ENCODE measurements around the gene NDNF. TPM values are rescaled to one million over a fixed set of nuclear protein-coding genes. Genes with fewer than 3 reads are reported as not detected.

The NDNF gene
- total RNA-seq, 6 experiments from 2014 or later: 0.12 to 0.14 TPM; not detected in 4

GRCh38 chr4:121054373-121054772, 18.0 kb downstream of the NDNF start:
- TF ChIP-seq CTCF (IDR thresholded peaks at IDR 0.05): no peak
- peaks cover 3% of the 10 kb centered on the region; the same call in 1 of the 2 replicates for H3K27me3 Mint-ChIP-seq (ENCODE audit: insufficient read depth)
- no peak overlapping the region for H3K4me3 Mint-ChIP-seq
- H3K36me3 Mint-ChIP-seq (ENCODE audit: low read depth): no peaks in the 10 kb centered on the region
- no peaks in the 10 kb centered on the region for H3K9me3 Mint-ChIP-seq
- no peaks in the 10 kb centered on the region for H3K4me1 Mint-ChIP-seq (ENCODE audit: low read depth)
- no peak for DNase-seq
- no peak overlapping the region for H3K27ac Mint-ChIP-seq

GRCh38 chr4:121053601-121054143, 18.7 kb downstream of the NDNF start:
- Mint-ChIP-seq H3K27ac (no peak overlapping the region), H3K9me3 (no peaks in the 10 kb centered on the region), H3K4me1 (ENCODE audit: low read depth) (no peaks in the 10 kb centered on the region), H3K27me3 (ENCODE audit: insufficient read depth) (peaks cover 3% of the 10 kb centered on the region; the same call in 1 of the 2 replicates), H3K4me3 (no peak overlapping the region), H3K36me3 (ENCODE audit: low read depth) (no peaks in the 10 kb centered on the region)
- no peak for TF ChIP-seq CTCF (IDR thresholded peaks at IDR 0.05)
- DNase-seq: no peak

- H3K36me3 Mint-ChIP-seq (ENCODE audit: low read depth): no peaks in the 10 kb centered on the region
- TF ChIP-seq CTCF (IDR thresholded peaks at IDR 0.05): peak; percentile 70
- no peak overlapping the region for H3K4me3 Mint-ChIP-seq
- no peaks in the 10 kb centered on the region; the same call in 1 of the 2 replicates for H3K27me3 Mint-ChIP-seq (ENCODE audit: insufficient read depth)
- no peaks in the 10 kb centered on the region for H3K9me3 Mint-ChIP-seq
- no peaks in the 10 kb centered on the region for H3K4me1 Mint-ChIP-seq (ENCODE audit: low read depth)
- no peak overlapping the region for H3K27ac Mint-ChIP-seq
- no peak for DNase-seq
These were observed 22.0 kb downstream of the NDNF start for GRCh38 chr4:121050300-121050699.

- no peak for DNase-seq
These were observed 23.2 kb downstream of the NDNF start for GRCh38 chr4:121049072-121049599.

GRCh38 chr4:121048165-121048564, 24.2 kb downstream of the NDNF start:
- Mint-ChIP-seq H3K36me3 (ENCODE audit: low read depth) (no peaks in the 10 kb centered on the region), H3K27me3 (ENCODE audit: insufficient read depth) (no peaks in the 10 kb centered on the region; the same call in 1 of the 2 replicates), H3K4me3 (no peak overlapping the region), H3K4me1 (ENCODE audit: low read depth) (no peaks in the 10 kb centered on the region), H3K9me3 (no peaks in the 10 kb centered on the region), H3K27ac (no peak overlapping the region)
- TF ChIP-seq CTCF (IDR thresholded peaks at IDR 0.05): no peak
- no peak for DNase-seq

More at GRCh38 chr4:121049072-121049599, 23.2 kb downstream of the NDNF start:
- Mint-ChIP-seq H3K4me1 (ENCODE audit: low read depth) (no peaks in the 10 kb centered on the region), H3K9me3 (no peaks in the 10 kb centered on the region), H3K4me3 (no peak overlapping the region), H3K36me3 (ENCODE audit: low read depth) (no peaks in the 10 kb centered on the region), H3K27ac (no peak overlapping the region), H3K27me3 (ENCODE audit: insufficient read depth) (no peaks in the 10 kb centered on the region; the same call in 1 of the 2 replicates)
- no peak for TF ChIP-seq CTCF (IDR thresholded peaks at IDR 0.05)
